OCI-M2 (cell line): ENCODE data around the gene SUPT4H1.
"Not testable (repeated sequence)": the region's sequence is repeated elsewhere in the genome, so short reads cannot be mapped to it uniquely, and the experiment has no call there.

ENCODE experiments used
- DNase-seq: peaks from one replicate; lab custom pipeline; 2025; ENCODE audit not compliant: unreplicated experiment; lab: John Stamatoyannopoulos, UW

SUPT4H1 gene

GRCh38 chr17:58351831-58352595 lies at the start of gene SUPT4H1:
TSS of gene SUPT4H1 (minus strand) at chr17:58352201. CDS start at chr17:58352135, 66 bp downstream.
- DNase-seq: no peak

GRCh38 chr17:58401287-58401686 lies 49.3 kb upstream of the SUPT4H1 start:
- no peak for DNase-seq

- DNase-seq: no peak
Observed at GRCh38 chr17:58400826-58401225, 48.8 kb upstream of the SUPT4H1 start.

- DNase-seq: no peak
Observed at GRCh38 chr17:58399974-58400373, 48.0 kb upstream of the SUPT4H1 start.

GRCh38 chr17:58398574-58399266 lies 46.7 kb upstream of the SUPT4H1 start:
- no peak for DNase-seq

- not testable (repeated sequence) for DNase-seq
Observed at GRCh38 chr17:58397421-58397820, 45.4 kb upstream of the SUPT4H1 start.

GRCh38 chr17:58396173-58396572 lies 44.2 kb upstream of the SUPT4H1 start:
- DNase-seq: no peak

- DNase-seq: no peak
Observed at GRCh38 chr17:58394534-58395223, 42.7 kb upstream of the SUPT4H1 start.

- DNase-seq: no peak
Observed at GRCh38 chr17:58391302-58391984, 39.4 kb upstream of the SUPT4H1 start.

- no peak for DNase-seq
Observed at GRCh38 chr17:58390884-58391283, 38.9 kb upstream of the SUPT4H1 start.

- no peak for DNase-seq
Observed at GRCh38 chr17:58388302-58389190, 36.5 kb upstream of the SUPT4H1 start.

- no peak for DNase-seq
Observed at GRCh38 chr17:58387834-58388233, 35.8 kb upstream of the SUPT4H1 start.

GRCh38 chr17:58386708-58387107 lies 34.7 kb upstream of the SUPT4H1 start:
- no peak for DNase-seq

- DNase-seq: no peak
Observed at GRCh38 chr17:58385359-58385899, 33.4 kb upstream of the SUPT4H1 start.

GRCh38 chr17:58384897-58385296 lies 32.9 kb upstream of the SUPT4H1 start:
- DNase-seq: no peak

GRCh38 chr17:58383892-58384462 lies 32.0 kb upstream of the SUPT4H1 start:
- no peak for DNase-seq

- DNase-seq: no peak
Observed at GRCh38 chr17:58382872-58383242, 30.9 kb upstream of the SUPT4H1 start.

- no peak for DNase-seq
Observed at GRCh38 chr17:58382108-58382871, 30.3 kb upstream of the SUPT4H1 start.
